GM12878 (cell line): Measurements from ENCODE around the gene GFM1. TPM values are rescaled to one million over a fixed set of nuclear protein-coding genes. Genes with fewer than 3 reads are reported as not detected.

Experiments used
- ATAC-seq: fragments of 200-7000 bp; cut with Tn5 transposase; 3 replicates; pipeline ENCODE4 v1.9.1; 2020; ENCODE audit warnings: mild to moderate bottlenecking, moderate library complexity
- BruUV-seq: library from RNA; stranded (reverse); fragments of 400-500 nt; replicated peaks from 2 replicates; lab custom pipeline; 2021; lab: Mats Ljungman, UMichigan
- CTCF ChIA-PET: fragments of 300-600 bp; sonication (Branson Sonifier 250); formaldehyde crosslinking; extraction: SDS; loops from one replicate; lab custom pipeline; 2021; ENCODE audit warnings: inconsistent platforms; lab: Yijun Ruan, JAX
- POLR2A ChIA-PET: fragments of 350-600 bp; formaldehyde crosslinking; extraction: SDS; loops from one replicate; lab custom pipeline; 2021; ENCODE audit warnings: inconsistent platforms; lab: Charles Lee
- RAD21 ChIA-PET: fragments of 300-600 bp; sonication (Branson Sonifier 250); formaldehyde crosslinking; loops from one replicate; lab custom pipeline; 2023; ENCODE audit warnings: antibody characterized with exemption; ENCODE audit not compliant: unreplicated experiment; lab: Charles Lee
- SMC1A ChIA-PET: fragments of 300-600 bp; sonication (Branson Sonifier 250); formaldehyde crosslinking; loops from one replicate; lab custom pipeline; 2023; ENCODE audit not compliant: unreplicated experiment, uncharacterized antibody; lab: Charles Lee
- DNase-seq: peaks from one replicate; pipeline ENCODE4 v3.0.0-alpha.2; 2011; ENCODE audit warnings: low read depth, low spot score
- FAIRE-seq: peaks from 3 replicates; lab custom pipeline; 2011; peaks lifted over from hg19 to GRCh38; lab: Jason Lieb, UNC
- H2AFZ ChIP-seq: 2 replicates; pipeline ENCODE4 v1.6.0; 2011; ENCODE audit warnings: low read depth, low read length, control low read depth; ENCODE audit not compliant: control insufficient read depth
- H3K27ac ChIP-seq: 2 replicates; pipeline ENCODE4 v1.5.1; 2011; ENCODE audit warnings: control low read depth; ENCODE audit not compliant: control insufficient read depth, insufficient read depth
- H3K27me3 ChIP-seq, 2 experiments: replicated peaks in 1 of 2; 2 replicates each; pipeline versions ENCODE4 v1.6.0 to v1.6.1; 2011; ENCODE audit warnings: low read length in 1 of 2; ENCODE audit not compliant: control insufficient read depth in 2 of 2, insufficient read depth in 2 of 2
- H3K36me3 ChIP-seq, 2 experiments: 2 replicates each; pipeline ENCODE4 v1.5.1; 2011; ENCODE audit warnings: low read length in 1 of 2; ENCODE audit not compliant: control insufficient read depth in 2 of 2, insufficient read depth in 2 of 2
- H3K4me1 ChIP-seq: 2 replicates; pipeline ENCODE4 v1.6.1; 2011; ENCODE audit warnings: mild to moderate bottlenecking, low read length, moderate library complexity, mixed read lengths; ENCODE audit not compliant: control insufficient read depth, insufficient read depth
- H3K4me2 ChIP-seq: 2 replicates; pipeline ENCODE4 v1.6.0; 2011; ENCODE audit warnings: control low read depth; ENCODE audit not compliant: control insufficient read depth, insufficient read depth
- H3K4me3 ChIP-seq: fragments of 200-600 bp; sonication (generic); 2 replicates; pipeline ENCODE4 v1.5.1; 2016
- H3K79me2 ChIP-seq: 2 replicates; pipeline ENCODE4 v1.6.0; 2011; ENCODE audit warnings: low read length; ENCODE audit not compliant: control insufficient read depth, insufficient read depth
- H3K9ac ChIP-seq: 2 replicates; pipeline ENCODE4 v1.8.0; 2011; ENCODE audit warnings: low read length, control low read depth, mixed read lengths; ENCODE audit not compliant: control insufficient read depth, insufficient read depth
- H3K9me3 ChIP-seq: replicated peaks from 3 replicates; pipeline ENCODE4 v1.5.1; 2011; ENCODE audit warnings: mild to moderate bottlenecking, low read length; ENCODE audit not compliant: control insufficient read depth, insufficient read depth
- H4K20me1 ChIP-seq: 2 replicates; pipeline ENCODE4 v1.6.0; 2011; ENCODE audit not compliant: control insufficient read depth, insufficient read depth
- CBX3 ChIP-seq: fragments of 200-600 bp; sonication (generic); IDR thresholded peaks from 2 replicates; pipeline ENCODE4 v1.6.1; 2016; ENCODE audit warnings: low read depth, borderline replicate concordance
- POLR2AphosphoS5 ChIP-seq: IDR thresholded peaks from 2 replicates; pipeline ENCODE4 v1.6.1; 2011; ENCODE audit warnings: mild to moderate bottlenecking, low read length, inconsistent platforms
- SUZ12 ChIP-seq: fragments of 200-600 bp; sonication (generic); IDR thresholded peaks from one replicate; pipeline ENCODE4 v1.6.1; 2018; ENCODE audit warnings: antibody characterized with exemption, mild to moderate bottlenecking; ENCODE audit not compliant: unreplicated experiment
- WRNIP1 ChIP-seq: IDR thresholded peaks from 2 replicates; pipeline ENCODE4 v1.6.1; 2011; ENCODE audit warnings: low read depth, low read length, improper control_type of control experiment, borderline replicate concordance
- ZNF217 ChIP-seq: fragments of 450-650 bp; IDR thresholded peaks from 2 replicates; pipeline ENCODE4 v1.6.1; 2017; ENCODE audit warnings: antibody characterized with exemption, mild to moderate bottlenecking
- in situ Hi-C: fragments of 300-500 bp; cut with MboI; formaldehyde crosslinking; loops from 9 replicates; pipeline ENCODE4 v1.14.3; 2018; ENCODE audit warnings: mixed read lengths
- intact Hi-C: fragments of 100-400 bp; cut with micrococcal nuclease; formaldehyde crosslinking; loops from one replicate; pipeline ENCODE4 v1.14.2; 2022; ENCODE audit not compliant: unreplicated experiment
- polyA plus RNA-seq, 11 experiments: library from polyadenylated mRNA; depleted of rRNA in 4 of 11; unstranded in 6 of 11; stranded (reverse) in 5 of 11; fragments of >200 nt; fragmentation: Nextera tagmentation in 4 of 11; fragmentation: Illumina TruSeq in 1 of 11; extraction: Ambion mirVana in 4 of 11; extraction: Trizol in 1 of 11; gene quantifications; 1 replicate in 1 of 11; 2 replicates in 10 of 11; pipeline versions ENCODE4 v1.2.1 to v1.2.3, GENCODE V29; 2011 to 2016; ENCODE audit warnings: inconsistent platforms in 2 of 11, missing spikeins in 2 of 11, low read depth in 1 of 11
- total RNA-seq, 4 experiments: library from RNA; depleted of rRNA in 3 of 4; stranded (reverse); fragments of >200 nt in 3 of 4; fragmentation: Illumina TruSeq in 1 of 4; extraction: Trizol in 1 of 4; gene quantifications; 2 replicates each; pipeline versions ENCODE4 v1.2.1 to v1.2.3, GENCODE V29; 2013 to 2021
- TF ChIP-seq, protein P1 (sequence below): IDR thresholded peaks from 2 replicates; pipeline ENCODE4 v1.6.1; 2011; ENCODE audit warnings: mild to moderate bottlenecking, low read depth, low read length, moderate library complexity; ENCODE audit not compliant: insufficient replicate concordance
- TF ChIP-seq, protein P2 (sequence below): fragments of 450-650 bp; IDR thresholded peaks from 2 replicates; pipeline ENCODE4 v1.6.1; 2017; ENCODE audit warnings: mild to moderate bottlenecking, low read depth, inconsistent platforms; ENCODE audit not compliant: poor library complexity, severe bottlenecking
- TF ChIP-seq, protein P3 (sequence below): IDR thresholded peaks from 2 replicates; pipeline ENCODE4 v1.6.1; 2012; ENCODE audit warnings: mild to moderate bottlenecking, low read depth, low read length
- TF ChIP-seq, protein P4 (sequence below): fragments of 450-650 bp; IDR thresholded peaks from 2 replicates; pipeline ENCODE4 v1.6.1; 2014; ENCODE audit warnings: mild to moderate bottlenecking

Gene GFM1
- total and polyA plus RNA-seq, 10 of the 15 experiments (the other 5 are each of a cell fraction or from before 2014, with no cell fraction given), result 36.9 to 87.2 (median 57.3) TPM

DNA sequence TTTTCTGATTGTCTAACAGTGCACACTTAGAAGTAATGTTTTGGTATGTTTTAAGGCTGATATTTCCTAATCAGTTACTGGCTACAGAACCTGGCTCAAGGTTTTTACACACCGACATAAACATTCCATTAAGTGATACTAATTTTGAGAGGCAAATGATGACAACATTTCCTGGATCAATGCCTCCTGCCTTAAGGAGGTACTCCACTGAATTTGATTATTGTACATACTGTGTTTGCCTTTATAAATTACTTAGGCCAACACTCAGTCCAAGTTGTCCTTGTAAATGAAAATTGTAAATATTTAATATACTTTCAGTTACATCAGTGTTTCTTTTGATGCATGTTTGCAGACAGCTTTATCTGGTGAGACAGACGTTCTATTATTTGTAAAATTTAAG is 52.3 kb downstream of the GFM1 start (continued):
- no peak for TF ChIP-seq WRNIP1
- TF ChIP-seq, protein P1, sequence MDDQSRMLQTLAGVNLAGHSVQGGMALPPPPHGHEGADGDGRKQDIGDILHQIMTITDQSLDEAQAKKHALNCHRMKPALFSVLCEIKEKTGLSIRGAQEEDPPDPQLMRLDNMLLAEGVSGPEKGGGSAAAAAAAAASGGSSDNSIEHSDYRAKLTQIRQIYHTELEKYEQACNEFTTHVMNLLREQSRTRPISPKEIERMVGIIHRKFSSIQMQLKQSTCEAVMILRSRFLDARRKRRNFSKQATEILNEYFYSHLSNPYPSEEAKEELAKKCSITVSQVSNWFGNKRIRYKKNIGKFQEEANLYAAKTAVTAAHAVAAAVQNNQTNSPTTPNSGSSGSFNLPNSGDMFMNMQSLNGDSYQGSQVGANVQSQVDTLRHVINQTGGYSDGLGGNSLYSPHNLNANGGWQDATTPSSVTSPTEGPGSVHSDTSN, result no peak
- TF ChIP-seq, protein P2, sequence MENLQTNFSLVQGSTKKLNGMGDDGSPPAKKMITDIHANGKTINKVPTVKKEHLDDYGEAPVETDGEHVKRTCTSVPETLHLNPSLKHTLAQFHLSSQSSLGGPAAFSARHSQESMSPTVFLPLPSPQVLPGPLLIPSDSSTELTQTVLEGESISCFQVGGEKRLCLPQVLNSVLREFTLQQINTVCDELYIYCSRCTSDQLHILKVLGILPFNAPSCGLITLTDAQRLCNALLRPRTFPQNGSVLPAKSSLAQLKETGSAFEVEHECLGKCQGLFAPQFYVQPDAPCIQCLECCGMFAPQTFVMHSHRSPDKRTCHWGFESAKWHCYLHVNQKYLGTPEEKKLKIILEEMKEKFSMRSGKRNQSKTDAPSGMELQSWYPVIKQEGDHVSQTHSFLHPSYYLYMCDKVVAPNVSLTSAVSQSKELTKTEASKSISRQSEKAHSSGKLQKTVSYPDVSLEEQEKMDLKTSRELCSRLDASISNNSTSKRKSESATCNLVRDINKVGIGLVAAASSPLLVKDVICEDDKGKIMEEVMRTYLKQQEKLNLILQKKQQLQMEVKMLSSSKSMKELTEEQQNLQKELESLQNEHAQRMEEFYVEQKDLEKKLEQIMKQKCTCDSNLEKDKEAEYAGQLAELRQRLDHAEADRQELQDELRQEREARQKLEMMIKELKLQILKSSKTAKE, result no peak
- TF ChIP-seq, protein P3, sequence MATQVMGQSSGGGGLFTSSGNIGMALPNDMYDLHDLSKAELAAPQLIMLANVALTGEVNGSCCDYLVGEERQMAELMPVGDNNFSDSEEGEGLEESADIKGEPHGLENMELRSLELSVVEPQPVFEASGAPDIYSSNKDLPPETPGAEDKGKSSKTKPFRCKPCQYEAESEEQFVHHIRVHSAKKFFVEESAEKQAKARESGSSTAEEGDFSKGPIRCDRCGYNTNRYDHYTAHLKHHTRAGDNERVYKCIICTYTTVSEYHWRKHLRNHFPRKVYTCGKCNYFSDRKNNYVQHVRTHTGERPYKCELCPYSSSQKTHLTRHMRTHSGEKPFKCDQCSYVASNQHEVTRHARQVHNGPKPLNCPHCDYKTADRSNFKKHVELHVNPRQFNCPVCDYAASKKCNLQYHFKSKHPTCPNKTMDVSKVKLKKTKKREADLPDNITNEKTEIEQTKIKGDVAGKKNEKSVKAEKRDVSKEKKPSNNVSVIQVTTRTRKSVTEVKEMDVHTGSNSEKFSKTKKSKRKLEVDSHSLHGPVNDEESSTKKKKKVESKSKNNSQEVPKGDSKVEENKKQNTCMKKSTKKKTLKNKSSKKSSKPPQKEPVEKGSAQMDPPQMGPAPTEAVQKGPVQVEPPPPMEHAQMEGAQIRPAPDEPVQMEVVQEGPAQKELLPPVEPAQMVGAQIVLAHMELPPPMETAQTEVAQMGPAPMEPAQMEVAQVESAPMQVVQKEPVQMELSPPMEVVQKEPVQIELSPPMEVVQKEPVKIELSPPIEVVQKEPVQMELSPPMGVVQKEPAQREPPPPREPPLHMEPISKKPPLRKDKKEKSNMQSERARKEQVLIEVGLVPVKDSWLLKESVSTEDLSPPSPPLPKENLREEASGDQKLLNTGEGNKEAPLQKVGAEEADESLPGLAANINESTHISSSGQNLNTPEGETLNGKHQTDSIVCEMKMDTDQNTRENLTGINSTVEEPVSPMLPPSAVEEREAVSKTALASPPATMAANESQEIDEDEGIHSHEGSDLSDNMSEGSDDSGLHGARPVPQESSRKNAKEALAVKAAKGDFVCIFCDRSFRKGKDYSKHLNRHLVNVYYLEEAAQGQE, result no peak

DNA sequence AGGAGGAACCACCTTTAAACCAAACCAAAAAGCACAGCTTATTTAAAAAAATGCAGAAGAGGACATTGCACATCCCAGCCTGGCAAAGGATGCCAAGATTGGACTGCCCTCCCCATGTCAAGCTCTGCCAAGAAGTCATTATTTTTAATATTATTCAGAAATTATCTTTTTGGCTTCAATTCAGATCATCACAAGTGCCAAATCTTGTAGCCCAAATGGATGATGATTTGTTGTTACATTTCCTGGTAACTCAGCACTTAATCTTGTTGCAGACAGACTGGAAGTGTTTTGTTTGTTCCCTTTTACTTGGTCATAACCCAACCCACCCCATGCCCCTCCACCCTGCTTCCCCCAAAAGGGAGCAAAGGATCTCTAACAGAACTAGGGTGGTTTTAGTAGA is 56.2 kb downstream of the GFM1 start:
- Histone ChIP-seq H3K9me3 (no peaks in the 10 kb centered on the region), H3K36me3 (no peaks in the 10 kb centered on the region), H4K20me1 (no peaks in the 10 kb centered on the region), H3K27me3 (no peaks in the 10 kb centered on the region), H2AFZ (no peak overlapping the region), H3K4me1 (no peaks in the 10 kb centered on the region), H3K4me3 (no peak overlapping the region), H3K27ac (no peak overlapping the region), H3K9ac (no peak overlapping the region), H3K79me2 (no peaks in the 10 kb centered on the region), H3K4me2 (no peak overlapping the region)
- in situ Hi-C loops, result no loop called here
- intact Hi-C loops, result no loop called here
- no peak for DNase-seq
- ATAC-seq, result no peak
- ChIA-PET SMC1A (interaction anchor here (1.1 kb wide), 1 partner anchor 16 kb away, joined by 3 read pairs; no protein-coding TSS in a partner anchor), CTCF (interaction anchor here (1.8 kb wide), 1 partner anchor 27 kb away, joined by 9 read pairs; no protein-coding TSS in a partner anchor), POLR2A (interaction anchor here (0.7 kb wide), 1 partner anchor 1299 kb away, joined by 3 read pairs; no protein-coding TSS in a partner anchor), RAD21 (no interaction called here)
- no TSS peak for BruUV-seq
- FAIRE-seq, result no peak
- TF ChIP-seq SUZ12, result no peak
- TF ChIP-seq WRNIP1, result no peak
- no peak for TF ChIP-seq ZNF217
- TF ChIP-seq POLR2AphosphoS5, result no peak
- TF ChIP-seq, protein P4, sequence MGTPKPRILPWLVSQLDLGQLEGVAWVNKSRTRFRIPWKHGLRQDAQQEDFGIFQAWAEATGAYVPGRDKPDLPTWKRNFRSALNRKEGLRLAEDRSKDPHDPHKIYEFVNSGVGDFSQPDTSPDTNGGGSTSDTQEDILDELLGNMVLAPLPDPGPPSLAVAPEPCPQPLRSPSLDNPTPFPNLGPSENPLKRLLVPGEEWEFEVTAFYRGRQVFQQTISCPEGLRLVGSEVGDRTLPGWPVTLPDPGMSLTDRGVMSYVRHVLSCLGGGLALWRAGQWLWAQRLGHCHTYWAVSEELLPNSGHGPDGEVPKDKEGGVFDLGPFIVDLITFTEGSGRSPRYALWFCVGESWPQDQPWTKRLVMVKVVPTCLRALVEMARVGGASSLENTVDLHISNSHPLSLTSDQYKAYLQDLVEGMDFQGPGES, result no peak
- no peak for TF ChIP-seq CBX3
